Measurements from ENCODE around the gene MYO1C.

- TF ChIP-seq POLR2AphosphoS5 (IDR thresholded peaks at IDR 0.05; ENCODE audit: low read depth, low read length) = no peak
- TF ChIP-seq CTCF (IDR thresholded peaks at IDR 0.05) = no peak
- TF ChIP-seq SIN3A (IDR thresholded peaks at IDR 0.05; ENCODE audit: borderline replicate concordance, insufficient read depth, low read depth, low read length) = no peak
- no peak for TF ChIP-seq REST (IDR thresholded peaks at IDR 0.05; ENCODE audit: insufficient read depth in 1 of 2, low read depth in 2 of 2, low read length in 1 of 2)
Measured at GRCh38 chr17:1473170-1473569, 19.3 kb downstream of the MYO1C start.
